ENCODE results near the gene GBP5. TPM values are rescaled to one million over a fixed set of nuclear protein-coding genes. Genes with fewer than 3 reads are reported as not detected.
"Not testable (repeated sequence)": the region's sequence is repeated elsewhere in the genome, so short reads cannot be mapped to it uniquely, and the experiment has no call there.

The GBP5 gene
- total RNA-seq, 1 donor, result under 0.01 TPM

DNA sequence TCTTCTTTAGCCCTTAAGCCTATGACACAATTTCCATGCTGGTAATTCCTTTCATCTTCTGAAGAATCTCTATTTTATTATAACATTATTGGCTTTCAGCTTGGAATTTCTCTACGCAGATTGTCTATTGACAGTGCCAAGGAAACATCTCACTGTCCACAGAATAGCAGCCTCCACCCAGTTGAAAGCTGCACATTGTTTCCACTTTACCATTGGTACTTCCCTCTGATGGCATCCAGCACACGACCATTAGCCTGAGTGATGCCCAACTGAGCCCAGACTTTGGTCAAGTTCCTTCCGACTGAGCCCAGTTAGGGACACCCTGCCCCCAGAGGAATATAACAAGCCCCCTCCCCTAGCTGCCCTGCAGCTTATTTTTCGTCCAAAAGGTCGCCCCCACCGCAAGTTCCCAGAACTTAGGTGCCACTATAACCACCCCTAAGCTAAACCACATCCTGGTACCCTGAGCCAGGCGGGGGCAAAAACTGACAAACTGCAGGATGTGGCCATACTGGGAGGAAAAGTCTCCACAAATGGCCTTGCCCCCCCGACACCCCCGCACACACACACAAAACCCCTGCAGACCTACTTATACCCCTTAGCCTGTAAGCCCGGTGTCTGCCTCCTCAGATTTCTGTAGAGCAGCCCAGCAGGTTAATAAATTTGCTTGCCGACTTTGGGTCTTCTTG, 13.2 kb downstream of the GBP5 start:
- TF ChIP-seq, protein P1, sequence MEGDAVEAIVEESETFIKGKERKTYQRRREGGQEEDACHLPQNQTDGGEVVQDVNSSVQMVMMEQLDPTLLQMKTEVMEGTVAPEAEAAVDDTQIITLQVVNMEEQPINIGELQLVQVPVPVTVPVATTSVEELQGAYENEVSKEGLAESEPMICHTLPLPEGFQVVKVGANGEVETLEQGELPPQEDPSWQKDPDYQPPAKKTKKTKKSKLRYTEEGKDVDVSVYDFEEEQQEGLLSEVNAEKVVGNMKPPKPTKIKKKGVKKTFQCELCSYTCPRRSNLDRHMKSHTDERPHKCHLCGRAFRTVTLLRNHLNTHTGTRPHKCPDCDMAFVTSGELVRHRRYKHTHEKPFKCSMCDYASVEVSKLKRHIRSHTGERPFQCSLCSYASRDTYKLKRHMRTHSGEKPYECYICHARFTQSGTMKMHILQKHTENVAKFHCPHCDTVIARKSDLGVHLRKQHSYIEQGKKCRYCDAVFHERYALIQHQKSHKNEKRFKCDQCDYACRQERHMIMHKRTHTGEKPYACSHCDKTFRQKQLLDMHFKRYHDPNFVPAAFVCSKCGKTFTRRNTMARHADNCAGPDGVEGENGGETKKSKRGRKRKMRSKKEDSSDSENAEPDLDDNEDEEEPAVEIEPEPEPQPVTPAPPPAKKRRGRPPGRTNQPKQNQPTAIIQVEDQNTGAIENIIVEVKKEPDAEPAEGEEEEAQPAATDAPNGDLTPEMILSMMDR (IDR thresholded peaks at IDR 0.05; ENCODE audit: insufficient read depth, low read length), result no peak
- H3K4me3 ChIP-seq (ENCODE audit: low read depth, low read length), result no peak overlapping the region
- no peak for DNase-seq (ENCODE audit: low read depth)

- no peak for DNase-seq (ENCODE audit: low read depth)
- H3K4me3 ChIP-seq (ENCODE audit: low read depth, low read length), result no peak overlapping the region
- TF ChIP-seq, protein P1 (IDR thresholded peaks at IDR 0.05; ENCODE audit: insufficient read depth, low read length), result no peak
Observed at GRCh38 chr1:89257041-89257440, 15.6 kb downstream of the GBP5 start.

- H3K4me3 ChIP-seq (ENCODE audit: low read depth, low read length); DNase-seq (ENCODE audit: low read depth): not testable (repeated sequence)
Observed at GRCh38 chr1:89255581-89255980, 17.1 kb downstream of the GBP5 start.

GRCh38 chr1:89254658-89255287, 17.9 kb downstream of the GBP5 start:
- no peak overlapping the region for H3K4me3 ChIP-seq (ENCODE audit: low read depth, low read length)
- TF ChIP-seq, protein P1 (IDR thresholded peaks at IDR 0.05; ENCODE audit: insufficient read depth, low read length), result no peak
- no peak for DNase-seq (ENCODE audit: low read depth)

DNA sequence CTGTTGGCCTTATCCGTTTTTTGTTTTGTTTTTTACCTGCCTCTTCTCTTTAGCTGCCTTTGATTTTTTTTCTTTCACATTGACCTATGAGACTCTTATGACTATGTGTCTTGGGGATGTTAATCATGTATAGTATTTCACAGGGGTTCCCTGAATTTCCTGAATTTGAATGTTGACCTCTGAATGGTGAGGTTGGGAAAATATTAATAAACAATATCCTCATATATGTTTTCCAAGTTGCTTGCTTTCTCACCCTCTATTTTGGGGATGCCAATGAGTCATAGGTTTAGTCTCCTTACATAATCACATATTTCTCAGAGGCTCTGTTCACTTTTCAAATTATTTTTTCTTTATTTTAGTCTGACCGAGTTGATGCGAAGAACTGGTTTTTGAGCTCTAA, 29.6 kb downstream of the GBP5 start:
- DNase-seq (ENCODE audit: low read depth), result no peak
- TF ChIP-seq, protein P1 (IDR thresholded peaks at IDR 0.05; ENCODE audit: insufficient read depth, low read length), result no peak
- H3K4me3 ChIP-seq (ENCODE audit: low read depth, low read length), result no peak overlapping the region

Other genes with a start within 250 kb of the GBP5 start
- 28.6 and 65.3 TPM in 2 replicates for gene GBP3, start 250.0 kb downstream of the GBP5 start, total RNA-seq (ENCODE audit: low replicate concordance)
- gene GBP1, start 207.7 kb downstream of the GBP5 start, total RNA-seq (ENCODE audit: low replicate concordance), result 16.7 and 49.2 TPM in 2 replicates
- 19.8 and 75.5 TPM in 2 replicates for gene GBP2, start 146.7 kb downstream of the GBP5 start, total RNA-seq (ENCODE audit: low replicate concordance)
- gene GBP7, start 96.9 kb downstream of the GBP5 start, total RNA-seq (ENCODE audit: low replicate concordance), result not detected in 2 replicates
- gene GBP4, start 73.9 kb downstream of the GBP5 start, total RNA-seq (ENCODE audit: low replicate concordance), result 0.09 and 3.7 TPM in 2 replicates
- not detected in 2 replicates for gene GBP6, start 91.2 kb upstream of the GBP5 start, total RNA-seq (ENCODE audit: low replicate concordance)